Prostate gland (tissue), 2 donors: ENCODE data around the gene DCST2. TPM values are rescaled to one million over a fixed set of nuclear protein-coding genes. Genes with fewer than 3 reads are reported as not detected.
A peak's percentile ranks its signal among the peaks of the same experiment; 100 is the strongest.

Experiments used
- DNase-seq: peaks from one replicate; pipeline ENCODE4 v3.0.0-alpha.2; 2019; ENCODE audit warnings: low spot score
- H3K27ac ChIP-seq, 2 donors: fragments of 200-600 bp; sonication (generic); 2 replicates each; pipeline ENCODE4 v1.5.1; 2017 to 2019
- H3K27me3 ChIP-seq: fragments of 200-600 bp; sonication (generic); replicated peaks from 2 replicates; pipeline ENCODE4 v1.5.1; 2019; ENCODE audit not compliant: insufficient read depth
- H3K36me3 ChIP-seq, 2 donors: fragments of 200-600 bp; sonication (generic); 1 replicate in 1 of 2; 2 replicates in 1 of 2; pipeline versions ENCODE4 v1.5.1 to v1.8.1; 2017 to 2019
- H3K4me1 ChIP-seq: fragments of 200-600 bp; sonication (generic); replicated peaks from 2 replicates; pipeline ENCODE4 v1.5.1; 2019
- H3K4me3 ChIP-seq, 2 donors: fragments of 200-600 bp; sonication (generic); 2 replicates each; pipeline ENCODE4 v1.5.1; 2017 to 2019
- H3K9me3 ChIP-seq: fragments of 200-600 bp; sonication (generic); 2 replicates; pipeline ENCODE4 v1.5.1; 2017
- CTCF ChIP-seq, 4 experiments: fragments of 200-600 bp in 2 of 4; fragments of 450-650 bp in 2 of 4; sonication (generic) in 2 of 4; IDR thresholded peaks; 1 replicate in 3 of 4; 2 replicates in 1 of 4; pipeline ENCODE4 v1.5.1; 2016 to 2019; ENCODE audit warnings: antibody characterized with exemption in 4 of 4, mild to moderate bottlenecking in 2 of 4, moderate library complexity in 2 of 4
- POLR2A ChIP-seq: fragments of 450-650 bp; IDR thresholded peaks from one replicate; pipeline ENCODE4 v1.6.1; 2016; ENCODE audit warnings: antibody characterized with exemption, mild to moderate bottlenecking
- POLR2AphosphoS5 ChIP-seq: sonication (generic); formaldehyde crosslinking; IDR thresholded peaks from one replicate; pipeline ENCODE4 v1.6.1; 2017; ENCODE audit warnings: antibody characterized with exemption
- WGBS: methylation state at CpG from one replicate; pipeline ENCODE4 v1.1.5; 2018; 5-methylcytosine and 5-hydroxymethylcytosine counted together
- intact Hi-C: fragments of 100-400 bp; cut with DNase I; formaldehyde crosslinking; loops from one replicate; pipeline ENCODE4 v1.14.2; 2022
- total RNA-seq, 2 donors: library from RNA; depleted of rRNA; stranded (reverse); fragments of >200 nt; gene quantifications; one replicate each; pipeline ENCODE4 v1.1.0, GENCODE V29; 2016

Gene DCST2
- total RNA-seq, 2 donors from 2014 or later, result 2.3 to 5.3 TPM

- Histone ChIP-seq H3K4me3 (no peak overlapping the region), H3K4me1 (peaks cover 37% of the 10 kb centered on the region), H3K36me3 (peaks cover 7 to 14% of the 10 kb centered on the region in 2 donors), H3K9me3 (no peaks in the 10 kb centered on the region), H3K27me3 (no peaks in the 10 kb centered on the region), H3K27ac (no peak overlapping the region)
- no peak for DNase-seq
- WGBS, result 91% methylated on average over 31 of the region's 31 CpGs
- intact Hi-C loops, result no loop called here
- TF ChIP-seq POLR2AphosphoS5 (no peak), CTCF (IDR thresholded peaks at IDR 0.05) (no peak), POLR2A (no peak)
Measured at GRCh38 chr1:155014709-155015508, 18.7 kb downstream of the DCST2 start.

- 32% methylated on average over 7 of the region's 8 CpGs for WGBS
- H3K4me3 ChIP-seq, result no peak overlapping the region
- H3K36me3 ChIP-seq, result peaks cover 7 to 14% of the 10 kb centered on the region in 2 donors
- no peaks in the 10 kb centered on the region for H3K9me3 ChIP-seq
- TF ChIP-seq POLR2A (no peak), POLR2AphosphoS5 (no peak), CTCF (IDR thresholded peaks at IDR 0.05) (no peak)
- no peaks in the 10 kb centered on the region for H3K27me3 ChIP-seq
- peaks cover 44% of the 10 kb centered on the region for H3K4me1 ChIP-seq
- H3K27ac ChIP-seq, result peak overlapping the region; percentile 30 to 100
- no peak for DNase-seq
- intact Hi-C loops, result no loop called here
Measured at GRCh38 chr1:155013632-155014031, 19.9 kb downstream of the DCST2 start.

- TF ChIP-seq CTCF (IDR thresholded peaks at IDR 0.05) (no peak), POLR2A (no peak), POLR2AphosphoS5 (no peak)
- Histone ChIP-seq H3K9me3 (no peaks in the 10 kb centered on the region), H3K27me3 (no peaks in the 10 kb centered on the region), H3K4me1 (peaks cover 42% of the 10 kb centered on the region), H3K4me3 (no peak overlapping the region), H3K36me3 (peaks cover 7 to 14% of the 10 kb centered on the region in 2 donors), H3K27ac (peak overlapping the region; percentile 30 to 100)
- intact Hi-C loops, result no loop called here
- DNase-seq, result no peak
- 78% methylated on average over 3 of the region's 3 CpGs for WGBS
Measured at GRCh38 chr1:155012776-155013602, 20.6 kb downstream of the DCST2 start.

- peaks cover 7 to 14% of the 10 kb centered on the region in 2 donors for H3K36me3 ChIP-seq
- H3K4me1 ChIP-seq, result peaks cover 40% of the 10 kb centered on the region
- intact Hi-C loops, result no loop called here
- H3K9me3 ChIP-seq, result no peaks in the 10 kb centered on the region
- WGBS, result 9% methylated on average over 9 of the region's 9 CpGs
- peak; percentile 38 for TF ChIP-seq POLR2AphosphoS5
- no peak for TF ChIP-seq CTCF (IDR thresholded peaks at IDR 0.05)
- peak; percentile 41 for TF ChIP-seq POLR2A
- no peak overlapping the region for H3K4me3 ChIP-seq
- no peaks in the 10 kb centered on the region for H3K27me3 ChIP-seq
- peak overlapping the region; percentile 100 for H3K27ac ChIP-seq
- DNase-seq, result peak; percentile 73
Measured at GRCh38 chr1:155012026-155012546, 21.5 kb downstream of the DCST2 start.
